AG04450 (cell line): ENCODE results near the gene PTPRJ. TPM values are rescaled to one million over a fixed set of nuclear protein-coding genes. Genes with fewer than 3 reads are reported as not detected.

Source experiments
- CTCF ChIA-PET: fragments of 300-600, 350-600 bp; formaldehyde crosslinking; extraction: SDS; loops from one replicate; lab custom pipeline; 2022; ENCODE audit warnings: antibody characterized with exemption, inconsistent platforms; lab: Charles Lee
- POLR2A ChIA-PET: fragments of 350-600 bp; formaldehyde crosslinking; extraction: SDS; loops from one replicate; lab custom pipeline; 2021; ENCODE audit warnings: antibody characterized with exemption, inconsistent platforms; lab: Yijun Ruan, JAX
- DNase-seq: peaks from one replicate; pipeline ENCODE4 v3.0.0-alpha.2; 2011; ENCODE audit warnings: low read depth, low spot score
- H3K27ac ChIP-seq: one replicate; pipeline ENCODE4 v1.5.1; 2012; ENCODE audit warnings: low read depth, low read length, control low read depth
- H3K27me3 ChIP-seq: one replicate; pipeline ENCODE4 v1.6.0; 2012; ENCODE audit warnings: low read length; ENCODE audit not compliant: control insufficient read depth, insufficient read depth
- H3K4me3 ChIP-seq: 2 replicates; pipeline ENCODE4 v1.5.1; 2011; ENCODE audit warnings: mild to moderate bottlenecking, low read depth, low read length, control low read depth
- H3K9me3 ChIP-seq: 2 replicates; pipeline ENCODE4 v1.5.1; 2012; ENCODE audit warnings: low read length; ENCODE audit not compliant: control insufficient read depth, insufficient read depth
- polyA plus RNA-seq: library from polyadenylated mRNA; depleted of rRNA; stranded (reverse); fragments of >200 nt; gene quantifications from 2 replicates; pipeline ENCODE4 v1.2.3, GENCODE V29; 2011; rRNA removed
- small RNA-seq: library from RNA; depleted of rRNA; stranded (forward); fragments of <200 nt; gene quantifications from one replicate; pipeline ENCODE3, GENCODE V24; 2012; ENCODE audit warnings: low read depth; ENCODE audit not compliant: insufficient read length
- TF ChIP-seq, protein P1 (sequence below): IDR thresholded peaks from 2 replicates; pipeline ENCODE4 v1.5.1; 2011; ENCODE audit warnings: low read depth, low read length, control low read depth, inconsistent platforms

The PTPRJ gene
- polyA plus RNA-seq, 1 experiment = 5.2 TPM

- peak; percentile 52 for DNase-seq
- Histone ChIP-seq H3K9me3 (peaks cover 4% of the 10 kb centered on the region), H3K27ac (no peak overlapping the region), H3K4me3 (no peak overlapping the region), H3K27me3 (no peaks in the 10 kb centered on the region)
- POLR2A ChIA-PET = no interaction called here
- TF ChIP-seq, protein P1, sequence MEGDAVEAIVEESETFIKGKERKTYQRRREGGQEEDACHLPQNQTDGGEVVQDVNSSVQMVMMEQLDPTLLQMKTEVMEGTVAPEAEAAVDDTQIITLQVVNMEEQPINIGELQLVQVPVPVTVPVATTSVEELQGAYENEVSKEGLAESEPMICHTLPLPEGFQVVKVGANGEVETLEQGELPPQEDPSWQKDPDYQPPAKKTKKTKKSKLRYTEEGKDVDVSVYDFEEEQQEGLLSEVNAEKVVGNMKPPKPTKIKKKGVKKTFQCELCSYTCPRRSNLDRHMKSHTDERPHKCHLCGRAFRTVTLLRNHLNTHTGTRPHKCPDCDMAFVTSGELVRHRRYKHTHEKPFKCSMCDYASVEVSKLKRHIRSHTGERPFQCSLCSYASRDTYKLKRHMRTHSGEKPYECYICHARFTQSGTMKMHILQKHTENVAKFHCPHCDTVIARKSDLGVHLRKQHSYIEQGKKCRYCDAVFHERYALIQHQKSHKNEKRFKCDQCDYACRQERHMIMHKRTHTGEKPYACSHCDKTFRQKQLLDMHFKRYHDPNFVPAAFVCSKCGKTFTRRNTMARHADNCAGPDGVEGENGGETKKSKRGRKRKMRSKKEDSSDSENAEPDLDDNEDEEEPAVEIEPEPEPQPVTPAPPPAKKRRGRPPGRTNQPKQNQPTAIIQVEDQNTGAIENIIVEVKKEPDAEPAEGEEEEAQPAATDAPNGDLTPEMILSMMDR = no peak
- CTCF ChIA-PET = interaction anchor here (1.1 to 1.5 kb wide), 2 partner anchors 16 to 21 kb away, joined by 3 to 4 read pairs; no protein-coding TSS in a partner anchor
Observed at GRCh38 chr11:48193876-48194275, 213.5 kb downstream of the PTPRJ start.

- no peak overlapping the region for H3K27ac ChIP-seq
- CTCF ChIA-PET = no interaction called here
- no peaks in the 10 kb centered on the region for H3K27me3 ChIP-seq
- no peak for DNase-seq
- no peak overlapping the region for H3K4me3 ChIP-seq
- POLR2A ChIA-PET = no interaction called here
- H3K9me3 ChIP-seq = no peaks in the 10 kb centered on the region
- TF ChIP-seq, protein P1 = no peak
Observed at GRCh38 chr11:48207881-48208280, 227.5 kb downstream of the PTPRJ start.

- POLR2A ChIA-PET = no interaction called here
- DNase-seq = no peak
- Histone ChIP-seq H3K27ac (no peak overlapping the region), H3K27me3 (no peaks in the 10 kb centered on the region), H3K4me3 (no peak overlapping the region), H3K9me3 (no peaks in the 10 kb centered on the region)
- TF ChIP-seq, protein P1 = peak; percentile 24; the same call in 1 of the 2 replicates
- CTCF ChIA-PET = interaction anchor here (1.2 kb wide), 1 partner anchor 38 kb away, joined by 3 read pairs; no protein-coding TSS in a partner anchor
Observed at GRCh38 chr11:48210052-48210451, 229.7 kb downstream of the PTPRJ start.

GRCh38 chr11:48216510-48216909 lies 236.2 kb downstream of the PTPRJ start, which contains the start of gene OR4B1:
Gene OR4B1 (plus strand): TSS chr11:48216810. CDS start chr11:48216810, 0 bp downstream.
- Histone ChIP-seq H3K27me3 (no peaks in the 10 kb centered on the region), H3K9me3 (no peaks in the 10 kb centered on the region), H3K27ac (no peak within 1 kb of the TSS), H3K4me3 (no peak within 1 kb of the TSS)
- ChIA-PET POLR2A (no interaction called here), CTCF (no interaction called here)
- DNase-seq = no peak
- TF ChIP-seq, protein P1 = no peak

Small RNAs within 50 kb of the gene (small RNA-seq; reads per million reads assigned to genes)
- gene MIR3161 = 0.81 reads per million

Other genes with a start within 250 kb of the PTPRJ start
- 60.6 and 74.2 TPM in 2 replicates for gene FNBP4, start 213.2 kb upstream of the PTPRJ start, polyA plus RNA-seq
- gene NUP160, start 132.2 kb upstream of the PTPRJ start, polyA plus RNA-seq = 26.8 and 31.3 TPM in 2 replicates
- not detected in 2 replicates for gene OR4B1, start 236.3 kb downstream of the PTPRJ start, polyA plus RNA-seq